GM18861 (cell line): ENCODE data around the gene TPRA1.

Experiments
- ATAC-seq: cut with Tn5 transposase; IDR thresholded peaks from one replicate; pipeline ENCODE4 v1.9.1; 2021; ENCODE audit not compliant: unreplicated experiment

Gene TPRA1

GRCh38 chr3:127566833-127567232 is 23.7 kb downstream of the TPRA1 start:
- ATAC-seq, result no peak

GRCh38 chr3:127565711-127566110 is 24.8 kb downstream of the TPRA1 start:
- no peak for ATAC-seq

GRCh38 chr3:127560051-127560787 is 30.3 kb downstream of the TPRA1 start:
- ATAC-seq, result no peak

- ATAC-seq, result no peak
Observed at GRCh38 chr3:127556565-127556964, 34.0 kb downstream of the TPRA1 start.

- no peak for ATAC-seq
Observed at GRCh38 chr3:127555108-127555507, 35.4 kb downstream of the TPRA1 start.

GRCh38 chr3:127552038-127552437 is 38.5 kb downstream of the TPRA1 start:
- ATAC-seq, result no peak

GRCh38 chr3:127551178-127551577 is 39.4 kb downstream of the TPRA1 start:
- ATAC-seq, result no peak

GRCh38 chr3:127550468-127551157 is 39.9 kb downstream of the TPRA1 start:
- ATAC-seq, result no peak

GRCh38 chr3:127549826-127550467 is 40.6 kb downstream of the TPRA1 start:
- ATAC-seq, result no peak

GRCh38 chr3:127547761-127548605 is 42.5 kb downstream of the TPRA1 start:
- ATAC-seq, result no peak

- no peak for ATAC-seq
Observed at GRCh38 chr3:127546970-127547733, 43.4 kb downstream of the TPRA1 start.

- ATAC-seq, result no peak
Observed at GRCh38 chr3:127546554-127546953, 44.0 kb downstream of the TPRA1 start.

- ATAC-seq, result no peak
Observed at GRCh38 chr3:127545711-127546457, 44.6 kb downstream of the TPRA1 start.

GRCh38 chr3:127545216-127545615 is 45.3 kb downstream of the TPRA1 start:
- no peak for ATAC-seq

- no peak for ATAC-seq
Observed at GRCh38 chr3:127544803-127545201, 45.7 kb downstream of the TPRA1 start.

GRCh38 chr3:127544192-127544802 is 46.2 kb downstream of the TPRA1 start:
- ATAC-seq, result no peak

GRCh38 chr3:127543441-127543840 is 47.1 kb downstream of the TPRA1 start:
- no peak for ATAC-seq

- no peak for ATAC-seq
Observed at GRCh38 chr3:127542441-127542952, 48.0 kb downstream of the TPRA1 start.

- ATAC-seq, result no peak
Observed at GRCh38 chr3:127541320-127541719, 49.2 kb downstream of the TPRA1 start.
